ENCODE data around the gene MKRN2OS.

The MKRN2OS gene

DNA sequence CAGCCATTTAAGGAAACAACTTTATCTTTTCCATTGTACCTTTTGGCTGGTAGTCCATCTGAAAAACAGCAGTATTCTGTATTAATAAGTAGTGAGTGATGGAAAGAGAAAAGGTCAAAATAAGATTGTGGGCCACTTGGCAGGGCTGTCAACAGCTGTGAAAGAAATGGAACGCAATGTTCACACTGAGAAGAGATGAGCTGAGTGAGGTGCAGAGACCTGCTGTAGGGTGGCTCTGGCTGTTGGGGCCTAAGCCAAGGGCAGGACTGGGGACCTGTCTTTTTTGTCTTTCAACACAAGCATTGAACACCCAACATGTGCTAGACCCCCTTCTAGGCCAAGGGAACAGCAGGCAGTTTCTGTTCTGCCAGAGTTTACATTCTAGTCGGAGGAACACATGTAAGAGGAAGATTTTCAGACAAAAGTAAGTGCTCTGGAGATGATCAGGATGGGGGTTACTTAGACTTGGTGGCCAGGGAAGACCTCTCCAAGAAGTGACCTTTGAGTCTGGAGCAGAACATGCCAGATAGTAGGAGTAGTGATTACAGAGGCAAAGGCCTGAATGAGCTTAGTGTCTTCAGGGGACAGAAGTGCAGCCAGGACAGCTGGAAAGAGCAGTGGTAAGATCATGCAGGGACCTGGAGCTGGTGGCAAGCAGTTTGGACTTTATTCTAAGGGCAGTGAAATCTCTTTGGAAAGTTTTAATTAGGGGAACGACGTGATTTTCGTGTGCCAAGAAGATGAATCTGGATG is 31.4 kb downstream of the MKRN2OS start:
- DNase-seq (ENCODE audit: low read depth), result no peak

DNA sequence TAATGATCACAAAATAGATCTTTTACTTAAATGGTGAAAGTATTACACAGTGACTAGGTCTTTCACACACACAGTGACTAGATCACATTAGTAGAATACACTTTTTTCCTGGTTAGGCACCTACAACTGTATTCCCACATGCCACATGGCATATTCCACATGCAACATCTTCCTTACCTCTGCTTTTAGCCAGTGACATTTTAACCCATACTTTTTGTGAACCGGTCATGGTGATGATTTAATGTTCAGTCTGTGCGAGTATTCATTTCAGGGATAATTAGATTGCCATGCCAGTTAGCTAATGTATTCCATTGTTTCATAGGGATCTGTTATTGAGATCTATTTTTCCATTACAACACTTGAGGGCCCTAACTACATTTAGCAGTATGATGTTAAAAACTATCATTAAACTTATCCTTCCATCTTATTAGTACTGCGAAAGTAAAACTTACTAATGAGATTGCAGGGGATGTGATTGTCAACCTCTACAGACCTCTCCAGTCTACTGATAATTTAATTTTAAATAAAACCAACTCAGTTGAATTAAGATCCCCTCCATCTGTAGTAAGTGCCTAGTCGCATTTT is 32.7 kb downstream of the MKRN2OS start:
- DNase-seq (ENCODE audit: low read depth), result no peak

DNA sequence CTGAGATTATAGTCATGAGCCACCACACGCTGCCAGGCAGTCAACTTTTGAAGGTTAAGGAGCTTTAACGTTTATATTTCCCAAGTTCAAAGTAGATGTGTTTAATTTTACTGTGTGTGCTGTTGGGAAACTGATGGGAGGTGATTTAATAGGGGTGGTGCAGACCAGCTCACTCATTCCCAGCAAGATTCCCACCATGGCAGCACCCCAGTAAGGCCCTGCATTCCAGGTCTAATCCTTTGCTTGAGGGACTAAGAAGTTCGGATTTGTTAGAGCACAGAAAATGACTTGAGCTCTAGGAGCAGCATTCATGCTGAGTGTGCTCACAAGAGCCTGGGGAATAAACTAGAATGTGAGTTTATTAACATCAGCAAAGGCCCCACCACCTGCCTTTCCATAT is 35.8 kb downstream of the MKRN2OS start:
- DNase-seq (ENCODE audit: low read depth), result no peak

DNA sequence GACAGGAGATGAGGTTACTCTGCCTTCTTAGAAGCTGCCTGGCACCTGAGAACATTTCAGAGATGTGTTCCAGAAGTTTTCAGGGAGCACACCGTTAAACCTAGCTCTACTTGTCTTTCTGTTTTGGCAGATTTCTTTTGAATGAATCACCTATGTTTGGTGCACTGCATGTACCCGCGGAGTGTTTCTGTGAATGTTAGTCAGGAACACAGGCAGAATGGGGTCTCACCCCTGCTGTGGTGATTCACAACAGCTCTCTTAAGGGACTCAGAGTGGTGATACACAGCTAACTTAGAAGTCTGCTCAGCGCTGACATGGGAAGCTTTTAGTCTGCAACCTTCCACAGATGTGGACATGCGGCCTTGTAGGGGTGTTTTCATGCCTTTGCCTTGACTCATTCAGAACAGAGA is 37.0 kb downstream of the MKRN2OS start:
- peak; percentile 93 for DNase-seq (ENCODE audit: low read depth)

DNA sequence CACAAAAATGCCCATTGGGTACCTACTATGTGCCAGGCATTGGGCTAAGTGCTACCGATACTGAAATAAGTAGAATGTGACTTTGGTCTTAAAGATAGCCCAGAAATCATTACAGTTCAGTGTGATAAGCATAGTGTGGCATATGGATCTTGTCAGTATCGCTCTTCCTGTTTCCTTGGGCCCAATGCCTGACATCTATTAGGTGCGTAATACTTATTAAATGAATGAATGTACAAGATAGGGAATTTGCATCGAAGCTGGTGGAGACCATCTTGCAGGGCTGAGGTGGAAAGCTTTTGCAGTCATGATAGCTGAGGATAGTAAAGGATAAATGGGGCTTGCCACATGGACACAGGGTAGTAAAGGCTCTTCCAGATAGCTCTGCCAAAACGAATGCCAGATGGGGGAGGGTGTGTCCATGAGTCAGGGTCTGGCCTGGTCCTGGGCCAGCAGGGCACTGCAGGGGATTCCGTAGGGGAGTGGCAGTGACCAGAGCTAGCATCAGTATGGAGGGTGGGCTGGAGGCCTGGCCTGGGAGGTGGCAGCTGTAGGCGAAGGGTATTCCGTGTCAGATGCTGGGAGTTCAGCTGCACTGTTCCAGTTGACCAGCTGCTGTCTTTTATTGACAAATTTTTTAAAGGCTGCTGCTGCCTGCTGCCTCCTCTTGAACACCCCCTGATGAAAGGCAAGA is 37.6 kb downstream of the MKRN2OS start:
- no peak for DNase-seq (ENCODE audit: low read depth)

DNA sequence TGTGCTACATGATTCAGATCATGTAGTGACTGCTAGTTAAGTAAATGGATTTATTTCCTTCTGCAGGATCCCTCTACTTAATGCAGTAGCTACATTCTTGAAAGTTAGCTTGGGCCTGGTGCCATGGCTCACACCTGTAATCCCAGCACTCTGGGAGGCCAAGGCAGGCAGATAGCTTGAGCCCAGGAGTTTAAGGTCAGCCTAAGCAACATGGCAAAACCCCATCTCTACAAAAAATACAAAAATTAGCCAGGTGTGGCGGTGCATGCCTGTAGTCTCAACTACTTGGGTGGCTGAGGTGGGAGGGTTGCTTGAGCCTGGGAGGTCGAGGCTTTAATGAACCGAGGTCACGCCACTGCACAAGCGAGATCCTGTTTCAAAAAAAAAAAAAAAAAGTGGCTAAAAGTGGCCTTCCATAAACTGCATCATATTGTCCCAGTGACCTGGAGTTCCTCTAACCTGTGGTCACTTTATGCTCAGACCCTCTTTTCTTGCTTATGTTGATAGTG is 39.0 kb downstream of the MKRN2OS start:
- DNase-seq (ENCODE audit: low read depth), result no peak

DNA sequence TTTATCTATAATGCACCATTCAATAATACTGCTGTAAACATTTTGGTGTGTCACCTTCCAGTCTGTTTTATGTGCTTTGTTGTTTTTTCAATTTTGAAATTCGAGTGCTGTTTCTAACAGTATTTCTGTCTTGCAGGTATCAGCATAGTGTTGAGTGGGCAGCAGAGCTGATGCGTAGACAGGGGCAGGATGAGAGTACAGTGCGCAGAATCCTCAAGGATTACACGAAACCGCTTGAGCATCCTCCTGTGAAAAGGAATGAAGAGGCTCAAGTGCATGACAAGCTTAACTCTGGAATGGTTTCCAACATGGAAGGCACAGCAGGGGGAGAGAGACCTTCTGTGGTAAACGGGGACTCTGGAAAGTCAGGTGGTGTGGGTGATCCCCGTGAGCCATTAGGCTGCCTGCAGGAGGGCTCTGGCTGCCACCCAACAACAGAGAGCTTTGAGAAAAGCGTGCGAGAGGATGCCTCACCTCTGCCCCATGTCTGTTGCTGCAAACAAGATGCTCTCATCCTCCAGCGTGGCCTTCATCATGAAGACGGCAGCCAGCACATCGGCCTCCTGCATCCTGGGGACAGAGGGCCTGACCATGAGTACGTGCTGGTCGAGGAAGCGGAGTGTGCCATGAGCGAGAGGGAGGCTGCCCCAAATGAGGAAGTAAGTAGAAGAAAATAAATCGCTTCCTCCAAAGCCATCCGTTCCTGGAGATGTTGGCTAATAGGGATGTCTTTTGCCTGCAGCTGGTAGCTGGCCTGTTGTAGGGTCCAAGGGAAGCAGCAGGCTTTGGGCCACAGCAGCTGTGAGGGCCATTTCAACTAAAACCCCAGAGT is 42.0 kb downstream of the MKRN2OS start:
- DNase-seq (ENCODE audit: low read depth), result no peak

DNA sequence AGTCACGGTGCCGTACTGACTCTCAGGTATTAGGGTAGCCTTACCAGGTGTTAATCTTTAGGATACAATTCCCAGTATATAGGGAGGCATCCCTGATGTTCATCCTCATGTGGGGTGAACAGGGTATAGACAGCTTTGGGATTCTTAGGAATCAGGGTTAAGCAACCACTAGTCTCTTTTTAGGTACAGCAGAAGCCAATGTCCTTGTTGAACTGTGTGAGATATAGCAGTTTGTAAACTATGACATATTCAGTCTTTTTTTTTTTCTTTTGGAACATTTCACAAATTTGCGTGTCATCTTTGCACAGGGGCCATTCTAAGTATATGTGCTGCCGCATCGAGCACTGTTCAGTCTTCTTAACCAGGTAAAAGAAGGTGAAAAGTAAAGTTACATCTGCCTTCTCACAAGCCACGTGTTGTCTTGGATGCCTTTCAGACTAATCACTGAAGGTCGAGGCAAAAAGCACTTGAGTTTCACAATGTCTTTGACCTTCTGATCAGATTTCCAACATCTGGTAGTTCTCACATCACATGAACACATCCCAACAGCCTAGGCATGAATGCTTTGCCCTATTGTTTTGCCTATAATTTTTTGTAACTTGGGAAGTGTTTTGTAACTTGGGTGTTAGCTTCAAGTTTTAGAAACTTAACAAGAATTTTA is 43.8 kb downstream of the MKRN2OS start:
- no peak for DNase-seq (ENCODE audit: low read depth)

DNA sequence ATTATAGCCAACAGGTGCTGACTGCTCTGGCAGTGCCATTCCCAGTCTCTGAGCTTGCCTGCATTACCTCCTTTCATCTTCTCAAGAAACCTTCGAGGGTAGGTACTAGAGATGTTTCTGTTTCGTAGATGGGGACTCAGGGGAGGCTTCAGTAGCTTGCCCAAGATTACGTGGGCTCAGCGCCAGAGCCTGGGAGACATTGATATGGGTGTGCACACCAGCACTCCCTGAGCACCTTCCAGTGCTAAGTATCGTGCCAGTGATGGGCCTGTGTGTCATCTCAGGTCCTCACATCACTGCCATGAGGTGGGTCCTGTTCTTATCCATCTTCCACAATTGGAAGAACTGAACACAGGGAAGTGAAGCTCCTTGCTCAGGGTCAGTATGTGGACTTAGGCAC is 45.8 kb downstream of the MKRN2OS start:
- DNase-seq (ENCODE audit: low read depth), result no peak

DNA sequence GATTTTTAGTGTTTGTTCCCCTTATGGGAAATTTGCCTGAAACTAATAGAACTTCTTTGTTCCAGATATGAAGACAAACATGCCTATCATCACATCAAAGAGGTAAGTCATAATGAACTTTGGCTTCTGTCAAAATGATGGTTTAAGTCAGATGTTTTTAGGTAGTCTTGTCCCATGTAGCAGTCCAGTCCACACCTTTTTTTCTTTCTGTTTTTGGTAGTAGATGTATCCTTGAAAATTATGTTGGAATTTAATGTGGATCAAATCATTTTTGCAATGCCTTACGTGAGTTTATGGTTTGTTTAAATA is 48.9 kb downstream of the MKRN2OS start:
- no peak for DNase-seq (ENCODE audit: low read depth)

DNA sequence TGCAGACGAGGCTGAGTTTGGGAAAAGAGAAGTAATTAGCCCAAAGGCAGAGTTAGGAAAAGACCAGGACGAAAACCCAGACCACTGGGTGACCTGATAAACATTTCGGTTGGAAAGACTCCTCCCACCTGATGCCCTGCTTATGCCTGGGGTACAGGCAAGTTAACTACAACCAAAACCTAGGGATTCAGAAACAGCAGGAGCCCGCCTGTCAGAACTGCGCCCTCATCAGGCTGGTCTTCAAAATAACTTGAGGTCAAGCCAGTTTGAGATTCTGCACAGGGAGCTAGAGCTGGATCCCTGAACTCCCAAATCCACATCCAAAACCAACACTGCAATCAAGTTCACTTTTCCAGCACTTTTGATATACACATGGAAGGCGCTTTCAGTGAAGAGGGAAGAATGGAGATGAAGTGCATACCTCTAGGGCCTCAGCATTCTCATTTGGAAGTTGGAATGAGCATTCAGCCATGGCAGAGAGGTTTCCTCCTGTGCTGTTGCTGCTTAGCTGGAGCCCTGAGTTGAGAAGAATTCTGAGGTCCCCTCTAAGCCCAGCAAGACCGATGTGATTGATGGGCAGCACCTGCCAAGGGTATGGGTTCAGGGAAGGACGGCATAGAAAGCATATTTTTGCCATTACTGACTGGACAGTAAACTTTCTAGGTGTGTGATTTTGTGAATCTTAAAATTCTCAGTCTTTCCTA is 49.4 kb downstream of the MKRN2OS start:
- DNase-seq (ENCODE audit: low read depth), result no peak

DNA sequence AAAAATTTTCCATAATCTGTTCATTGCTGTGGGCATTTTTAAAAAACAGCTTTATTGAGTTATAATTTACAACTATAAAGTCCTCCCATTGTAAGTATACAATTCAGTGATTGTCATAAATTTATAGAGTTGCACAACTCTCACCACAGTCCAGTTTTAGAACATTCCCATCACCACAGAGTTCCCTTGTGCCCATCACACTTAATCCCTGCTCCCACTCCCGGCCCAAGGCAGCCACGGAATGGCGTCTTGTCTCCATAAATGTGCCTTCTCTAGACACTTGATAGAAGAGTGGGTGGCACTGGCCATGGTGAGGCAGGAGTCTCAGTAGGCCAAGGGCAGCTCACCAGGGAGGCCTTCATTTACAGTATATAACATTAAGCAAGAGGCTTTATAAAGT is 54.8 kb downstream of the MKRN2OS start:
- DNase-seq (ENCODE audit: low read depth), result no peak

DNA sequence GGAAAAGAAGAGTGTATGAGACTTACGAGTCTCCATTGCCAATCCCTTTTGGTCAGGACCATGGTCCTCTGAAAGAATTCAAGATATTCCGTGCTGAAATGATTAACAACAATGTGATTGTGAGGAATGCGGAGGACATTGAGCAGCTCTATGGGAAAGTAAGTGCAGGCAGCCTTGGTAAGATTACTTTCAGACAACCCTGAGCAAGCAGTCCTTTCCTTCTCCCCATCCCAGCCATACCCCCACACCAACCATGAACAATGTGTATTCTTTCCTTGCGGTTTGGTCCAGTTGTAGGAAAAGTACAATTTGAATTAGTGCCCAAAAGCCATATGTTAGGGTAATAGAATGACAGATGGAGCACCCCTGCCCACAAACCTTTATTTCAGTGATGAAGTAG is 55.5 kb downstream of the MKRN2OS start:
- no peak for DNase-seq (ENCODE audit: low read depth)
